Neural progenitor cell (in vitro differentiated cells): ENCODE measurements around the gene HOXA2. TPM values are rescaled to one million over a fixed set of nuclear protein-coding genes. Genes with fewer than 3 reads are reported as not detected.

Source experiments
- DNase-seq: peaks from one replicate; pipeline ENCODE4 v3.0.0-alpha.2; 2016; ENCODE audit warnings: low spot score
- H2AFZ ChIP-seq: fragments of 200-600 bp; sonication (generic); replicated peaks from 2 replicates; pipeline ENCODE4 v1.6.1; 2016; ENCODE audit warnings: antibody characterized with exemption
- H3F3A ChIP-seq: fragments of 200-600 bp; sonication (generic); 2 replicates; pipeline ENCODE4 v1.6.1; 2016; ENCODE audit warnings: antibody characterized with exemption, low read depth
- H3K27ac ChIP-seq: fragments of 200-600 bp; sonication (generic); 2 replicates; pipeline ENCODE4 v1.5.1; 2016; ENCODE audit warnings: mild to moderate bottlenecking
- H3K27me3 ChIP-seq: fragments of 200-600 bp; sonication (generic); 2 replicates; pipeline ENCODE4 v1.6.1; 2016; ENCODE audit warnings: mild to moderate bottlenecking, moderate library complexity
- H3K36me3 ChIP-seq: fragments of 200-600 bp; sonication (generic); 2 replicates; pipeline ENCODE4 v1.5.1; 2016
- H3K4me1 ChIP-seq: fragments of 200-600 bp; sonication (generic); 2 replicates; pipeline ENCODE4 v1.6.1; 2016; ENCODE audit warnings: mixed run types
- H3K4me2 ChIP-seq: fragments of 200-600 bp; sonication (generic); 2 replicates; pipeline ENCODE4 v1.6.1; 2016
- H3K4me3 ChIP-seq: fragments of 200-600 bp; sonication (generic); 2 replicates; pipeline ENCODE4 v1.5.1; 2016
- H3K79me2 ChIP-seq: fragments of 200-600 bp; sonication (generic); 2 replicates; pipeline ENCODE4 v1.6.1; 2016; ENCODE audit warnings: low read depth
- H3K9ac ChIP-seq: fragments of 200-600 bp; sonication (generic); 2 replicates; pipeline ENCODE4 v1.6.1; 2016
- H3K9me3 ChIP-seq: fragments of 200-600 bp; sonication (generic); 2 replicates; pipeline ENCODE4 v1.5.1; 2016; ENCODE audit warnings: low read depth
- H4K20me1 ChIP-seq: fragments of 200-600 bp; sonication (generic); 2 replicates; pipeline ENCODE4 v1.6.1; 2016; ENCODE audit warnings: low read depth
- H3K27ac Mint-ChIP-seq: 3 replicates; pipeline ENCODE4 v1.8.0; 2021; ENCODE audit warnings: mixed read lengths
- H3K27me3 Mint-ChIP-seq: 2 replicates; pipeline ENCODE4 v1.8.0; 2022; ENCODE audit warnings: low read depth, mild to moderate bottlenecking, inconsistent platforms, moderate library complexity, mixed read lengths; ENCODE audit not compliant: insufficient read depth
- H3K36me3 Mint-ChIP-seq: 3 replicates; pipeline ENCODE4 v1.8.0; 2021; ENCODE audit warnings: mixed read lengths
- H3K4me1 Mint-ChIP-seq: 3 replicates; pipeline ENCODE4 v1.8.0; 2021; ENCODE audit warnings: mixed read lengths
- H3K4me3 Mint-ChIP-seq: 3 replicates; pipeline ENCODE4 v1.8.0; 2021; ENCODE audit warnings: mild to moderate bottlenecking, moderate library complexity, mixed read lengths
- H3K9me3 Mint-ChIP-seq: 3 replicates; pipeline ENCODE4 v1.8.0; 2020; ENCODE audit warnings: mixed read lengths
- EZH2 ChIP-seq: fragments of 200-600 bp; sonication (generic); IDR thresholded peaks from 2 replicates; pipeline ENCODE4 v1.6.1; 2017; ENCODE audit warnings: antibody characterized with exemption, mild to moderate bottlenecking, moderate library complexity
- EZH2phosphoT487 ChIP-seq: fragments of 200-600 bp; sonication (generic); IDR thresholded peaks from 2 replicates; pipeline ENCODE4 v1.6.1; 2017; ENCODE audit warnings: antibody characterized with exemption
- total RNA-seq: library from RNA; depleted of rRNA; stranded (reverse); fragments of >200 nt; gene quantifications from 2 replicates; pipeline ENCODE4 v1.2.3, GENCODE V29; 2015; ENCODE audit warnings: low replicate concordance
- TF ChIP-seq, protein P1 (sequence below): fragments of 200-600 bp; sonication (generic); IDR thresholded peaks from 2 replicates; pipeline ENCODE4 v1.5.1; 2017; ENCODE audit warnings: antibody characterized with exemption, mild to moderate bottlenecking

Gene HOXA2
- total RNA-seq, 1 donor from 2014 or later = not detected

GRCh38 chr7:27103489-27104226, 1.2 kb upstream of the HOXA2 start:
- Histone ChIP-seq H3K79me2 (no peaks in the 10 kb centered on the region), H3K9me3 (no peaks in the 10 kb centered on the region), H3K36me3 (no peaks in the 10 kb centered on the region), H3K4me1 (no peaks in the 10 kb centered on the region), H2AFZ (no peak overlapping the region), H4K20me1 (peaks cover 100% of the 10 kb centered on the region), H3K27me3 (peaks cover 100% of the 10 kb centered on the region), H3K9ac (no peak overlapping the region), H3K27ac (no peak overlapping the region), H3K4me2 (no peak overlapping the region), H3K4me3 (no peak overlapping the region), H3F3A (peaks cover 33% of the 10 kb centered on the region)
- peaks cover 97% of the 10 kb centered on the region for H3K27me3 Mint-ChIP-seq
- peak overlapping the region; percentile 12 for H3K4me3 Mint-ChIP-seq
- peak; percentile 56 for DNase-seq
- H3K4me1 Mint-ChIP-seq = no peaks in the 10 kb centered on the region
- TF ChIP-seq EZH2 (peak; percentile 100), EZH2phosphoT487 (peak; percentile 97)
- TF ChIP-seq, protein P1, sequence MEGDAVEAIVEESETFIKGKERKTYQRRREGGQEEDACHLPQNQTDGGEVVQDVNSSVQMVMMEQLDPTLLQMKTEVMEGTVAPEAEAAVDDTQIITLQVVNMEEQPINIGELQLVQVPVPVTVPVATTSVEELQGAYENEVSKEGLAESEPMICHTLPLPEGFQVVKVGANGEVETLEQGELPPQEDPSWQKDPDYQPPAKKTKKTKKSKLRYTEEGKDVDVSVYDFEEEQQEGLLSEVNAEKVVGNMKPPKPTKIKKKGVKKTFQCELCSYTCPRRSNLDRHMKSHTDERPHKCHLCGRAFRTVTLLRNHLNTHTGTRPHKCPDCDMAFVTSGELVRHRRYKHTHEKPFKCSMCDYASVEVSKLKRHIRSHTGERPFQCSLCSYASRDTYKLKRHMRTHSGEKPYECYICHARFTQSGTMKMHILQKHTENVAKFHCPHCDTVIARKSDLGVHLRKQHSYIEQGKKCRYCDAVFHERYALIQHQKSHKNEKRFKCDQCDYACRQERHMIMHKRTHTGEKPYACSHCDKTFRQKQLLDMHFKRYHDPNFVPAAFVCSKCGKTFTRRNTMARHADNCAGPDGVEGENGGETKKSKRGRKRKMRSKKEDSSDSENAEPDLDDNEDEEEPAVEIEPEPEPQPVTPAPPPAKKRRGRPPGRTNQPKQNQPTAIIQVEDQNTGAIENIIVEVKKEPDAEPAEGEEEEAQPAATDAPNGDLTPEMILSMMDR = no peak
- peaks cover 4% of the 10 kb centered on the region for H3K9me3 Mint-ChIP-seq
- H3K27ac Mint-ChIP-seq = no peak overlapping the region
- H3K36me3 Mint-ChIP-seq = no peaks in the 10 kb centered on the region

DNA sequence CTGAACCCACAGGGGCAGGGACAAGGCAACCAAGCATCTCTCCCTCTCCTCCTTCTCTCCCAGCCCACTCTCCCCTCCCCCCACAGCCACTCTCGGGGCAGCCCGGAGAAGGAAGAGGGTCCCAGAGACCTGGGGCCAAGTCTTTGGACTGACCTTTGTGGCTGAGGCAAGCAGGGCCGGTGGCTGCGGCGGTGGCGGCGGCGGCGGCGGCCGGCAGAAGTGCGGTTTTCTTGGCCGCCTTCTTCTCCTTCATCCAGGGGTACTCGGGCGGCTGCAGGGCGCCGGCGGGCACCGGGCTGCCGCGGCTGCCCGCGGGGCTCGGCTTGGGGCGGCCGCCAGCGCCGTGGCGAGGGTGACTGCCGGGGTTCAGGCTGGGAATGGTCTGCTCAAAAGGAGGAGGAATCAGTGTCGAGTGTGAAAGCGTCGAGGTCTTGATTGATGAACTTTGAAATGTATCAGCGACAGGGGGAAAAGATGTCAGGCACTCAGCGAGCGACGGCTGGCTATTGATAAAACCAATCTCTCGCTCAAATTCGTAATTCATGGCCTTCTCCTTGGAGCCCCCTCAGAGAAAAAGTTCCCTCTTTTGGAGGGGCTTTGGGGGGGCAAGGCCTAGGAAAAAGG, 414 bp downstream of the HOXA2 start:
- no peak overlapping the region for H3K4me2 ChIP-seq
- Mint-ChIP-seq H3K4me3 (peak overlapping the region; percentile 67), H3K4me1 (peaks cover 3% of the 10 kb centered on the region), H3K27ac (no peak overlapping the region), H3K36me3 (no peaks in the 10 kb centered on the region), H3K27me3 (peaks cover 99% of the 10 kb centered on the region), H3K9me3 (peaks cover 4% of the 10 kb centered on the region)
- H3K27me3 ChIP-seq = peaks cover 100% of the 10 kb centered on the region
- TF ChIP-seq EZH2phosphoT487 = peak; percentile 91
- TF ChIP-seq, protein P1 = no peak
- TF ChIP-seq EZH2 = peak; percentile 76
- H3K4me1 ChIP-seq = peaks cover 4% of the 10 kb centered on the region
- H3F3A ChIP-seq = peaks cover 33% of the 10 kb centered on the region
- H3K9ac ChIP-seq = no peak overlapping the region
- H3K27ac ChIP-seq = no peak overlapping the region
- H3K9me3 ChIP-seq = no peaks in the 10 kb centered on the region
- H3K4me3 ChIP-seq = no peak overlapping the region
- H3K79me2 ChIP-seq = no peaks in the 10 kb centered on the region
- peaks cover 100% of the 10 kb centered on the region for H4K20me1 ChIP-seq
- H2AFZ ChIP-seq = no peak overlapping the region
- DNase-seq = peak; percentile 59
- H3K36me3 ChIP-seq = no peaks in the 10 kb centered on the region

- peak; percentile 54 for DNase-seq
- H3F3A ChIP-seq = peaks cover 32% of the 10 kb centered on the region
- H3K4me3 ChIP-seq = peak overlapping the region; percentile 3
- Mint-ChIP-seq H3K4me3 (peak overlapping the region; percentile 67), H3K27me3 (peaks cover 99% of the 10 kb centered on the region), H3K4me1 (peaks cover 3% of the 10 kb centered on the region), H3K36me3 (no peaks in the 10 kb centered on the region), H3K27ac (no peak overlapping the region), H3K9me3 (peaks cover 4% of the 10 kb centered on the region)
- H3K9ac ChIP-seq = no peak overlapping the region
- H2AFZ ChIP-seq = no peak overlapping the region
- H3K9me3 ChIP-seq = no peaks in the 10 kb centered on the region
- H3K36me3 ChIP-seq = no peaks in the 10 kb centered on the region
- peaks cover 100% of the 10 kb centered on the region for H3K27me3 ChIP-seq
- peaks cover 11% of the 10 kb centered on the region for H3K4me1 ChIP-seq
- H3K27ac ChIP-seq = no peak overlapping the region
- peak; percentile 87 for TF ChIP-seq EZH2
- peak; percentile 69 for TF ChIP-seq EZH2phosphoT487
- TF ChIP-seq, protein P1 = no peak
- peaks cover 100% of the 10 kb centered on the region for H4K20me1 ChIP-seq
- peak overlapping the region; percentile 11 for H3K4me2 ChIP-seq
- H3K79me2 ChIP-seq = no peaks in the 10 kb centered on the region
Measured at GRCh38 chr7:27101171-27101956, 1.1 kb downstream of the HOXA2 start.
